ENCODE results near the gene TESMIN.

Gene TESMIN

DNA sequence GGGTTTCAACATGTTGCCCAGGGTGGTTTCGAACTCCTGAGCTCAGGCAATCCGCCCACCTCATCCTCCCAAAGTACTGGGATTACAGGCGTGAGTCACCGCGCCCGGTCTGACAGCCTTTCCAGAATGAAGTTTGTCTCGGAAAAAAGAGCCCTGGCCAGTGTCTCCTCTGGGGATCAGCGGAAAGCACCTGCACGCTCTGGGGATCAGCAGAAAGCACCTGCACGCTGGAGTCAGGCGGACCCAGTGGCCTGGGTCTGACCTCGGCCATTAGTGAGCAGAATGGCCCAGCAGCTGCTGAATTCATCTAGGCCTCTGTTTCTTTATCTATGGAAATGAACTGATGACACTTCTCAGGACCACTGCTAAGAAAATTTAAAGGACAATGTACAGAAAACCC lies 10.5 kb upstream of the TESMIN start:
- no peak for DNase-seq

DNA sequence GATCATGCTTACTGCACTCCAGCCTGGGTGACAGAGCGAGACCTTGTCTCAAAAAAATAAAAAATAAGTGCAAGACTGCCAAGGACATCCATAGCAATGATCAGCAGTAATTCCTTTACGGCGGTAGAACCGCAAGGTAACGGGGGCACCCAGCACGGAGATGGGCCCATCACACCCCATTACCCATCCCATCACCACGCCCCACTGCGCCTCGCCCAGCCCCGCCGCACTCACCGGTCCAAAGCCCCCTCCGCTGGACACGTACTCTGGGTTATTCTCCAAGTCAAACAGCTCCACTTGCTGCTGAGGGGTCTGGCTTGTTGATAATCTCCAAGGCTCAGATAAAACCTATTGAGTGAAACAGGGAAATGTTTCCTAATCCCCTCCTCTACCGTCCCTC lies 8.7 kb upstream of the TESMIN start:
- no peak for DNase-seq

DNA sequence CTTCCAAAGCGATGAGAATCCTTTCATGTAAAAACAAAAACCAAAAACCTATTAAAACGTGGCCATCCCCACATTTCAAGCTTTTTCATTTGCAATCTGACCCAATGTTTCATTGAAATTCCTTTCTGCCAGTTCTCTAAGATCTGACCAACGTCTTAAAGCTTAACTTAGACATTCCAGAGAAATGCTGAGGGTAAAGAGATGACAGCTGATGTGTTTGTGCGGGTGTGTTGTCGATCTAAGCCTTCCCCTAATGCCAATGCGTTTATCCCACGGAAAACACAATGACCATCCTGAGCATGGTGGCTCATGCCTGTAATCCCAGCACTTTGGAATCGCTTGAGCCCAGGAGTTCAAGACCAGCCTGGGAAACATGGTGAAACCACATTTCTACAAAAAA lies 6.4 kb upstream of the TESMIN start:
- no peak for DNase-seq

DNA sequence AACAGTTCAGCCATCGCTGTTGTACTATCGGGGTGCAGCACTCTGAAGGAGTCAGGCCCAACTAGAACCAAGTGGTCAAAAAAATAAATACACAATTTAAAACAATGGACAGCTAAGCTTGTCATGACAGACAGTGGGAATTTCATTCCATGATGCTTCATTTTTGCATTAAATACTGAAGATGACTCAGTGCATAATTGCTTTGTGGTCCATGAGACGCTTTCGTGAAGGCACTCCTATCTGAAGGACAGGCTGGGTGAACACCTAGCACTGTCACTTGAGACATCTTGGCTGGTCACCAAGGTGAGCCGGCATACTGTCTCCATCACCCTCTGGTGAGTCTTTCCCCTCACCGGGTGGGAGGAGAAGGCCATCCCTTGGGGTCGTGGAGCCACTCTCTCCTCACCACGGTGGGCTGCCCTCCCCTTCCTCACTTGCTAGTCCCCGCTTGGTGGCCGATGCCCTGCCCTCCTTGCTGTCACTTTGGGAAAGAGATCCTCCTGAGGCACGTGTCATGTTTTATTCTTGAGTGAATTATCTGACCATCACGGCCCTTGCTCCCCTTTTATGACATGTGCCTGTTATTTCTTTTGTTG lies 4.9 kb upstream of the TESMIN start:
- DNase-seq = no peak

DNA sequence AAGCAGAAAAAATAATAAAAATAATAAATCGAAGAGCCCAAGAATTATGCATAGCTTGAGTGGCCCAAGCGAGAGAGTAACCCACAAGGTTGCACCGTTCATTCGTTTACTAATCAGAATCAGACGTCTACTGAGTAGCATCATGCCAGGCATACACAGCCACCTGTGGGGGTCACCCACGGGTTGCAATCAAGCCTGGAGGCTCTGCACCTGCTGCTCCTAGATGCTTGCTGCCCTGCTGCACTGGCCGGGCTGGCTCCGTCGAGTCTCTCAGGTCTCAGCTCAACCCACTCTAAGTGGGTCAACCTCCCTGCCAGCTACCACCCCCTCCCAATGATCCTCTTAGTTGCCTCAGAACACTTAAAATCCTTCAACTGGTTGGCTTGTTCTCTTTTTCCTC lies 2.0 kb upstream of the TESMIN start:
- no peak for DNase-seq

DNA sequence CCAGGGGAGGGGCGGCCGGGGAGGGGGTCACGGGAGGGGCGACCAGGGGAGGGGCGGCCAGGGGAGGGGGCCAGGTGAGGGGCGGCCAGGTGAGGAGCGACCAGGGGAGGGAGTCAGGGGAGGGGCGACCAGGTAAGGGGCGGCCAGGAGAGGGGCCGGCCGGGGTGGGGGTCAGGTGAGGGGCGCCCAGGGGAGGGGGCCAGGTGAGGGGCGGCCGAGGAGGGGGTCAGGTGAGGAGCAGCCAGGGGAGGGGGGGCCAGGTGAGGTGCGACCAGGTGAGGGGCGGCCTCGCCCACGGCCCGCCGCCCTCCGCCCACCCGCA lies 355 bp downstream of the TESMIN start:
- DNase-seq = no peak

DNA sequence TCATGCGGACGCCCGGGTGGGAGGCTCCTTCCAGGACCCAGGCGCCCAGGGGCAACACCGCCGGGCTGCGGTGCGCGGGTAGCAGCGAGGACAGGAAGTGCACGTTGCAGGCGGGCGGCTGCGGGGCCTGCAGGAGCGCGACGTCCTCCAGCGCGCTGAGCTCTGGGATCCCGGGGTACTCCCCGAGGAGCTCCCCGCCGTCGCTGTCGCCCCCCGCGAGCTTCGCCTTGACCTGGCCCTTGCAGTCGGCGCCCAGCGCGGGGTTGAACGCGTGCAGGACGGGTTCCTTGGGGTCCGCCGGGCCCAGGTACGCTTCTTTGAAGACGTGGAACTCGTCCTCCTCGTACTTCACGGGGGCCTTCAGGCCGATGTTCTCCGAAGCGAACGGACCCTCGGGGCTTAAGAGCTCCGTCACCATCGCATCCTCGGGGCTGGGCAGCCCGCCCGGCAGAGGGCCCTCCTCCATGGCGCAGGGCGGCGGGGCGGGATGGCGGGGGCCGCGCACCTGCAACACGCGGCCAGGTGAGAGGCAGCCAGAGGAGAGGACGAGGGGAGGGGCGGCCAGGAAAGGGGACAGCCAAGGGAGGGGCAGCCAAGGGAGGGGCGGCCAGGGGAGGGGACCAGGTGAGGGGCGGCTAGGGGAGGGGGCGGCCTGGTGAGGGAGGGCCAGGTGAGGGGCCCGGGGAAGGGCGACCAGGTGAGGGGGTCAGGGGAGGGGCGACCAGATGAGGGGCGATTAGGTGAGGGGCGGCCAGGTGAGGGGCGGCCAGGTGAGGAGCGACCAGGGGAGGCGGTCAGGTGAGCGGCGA lies 921 bp downstream of the TESMIN start:
- DNase-seq = peak in 1 of 3 donors; percentile 17

DNA sequence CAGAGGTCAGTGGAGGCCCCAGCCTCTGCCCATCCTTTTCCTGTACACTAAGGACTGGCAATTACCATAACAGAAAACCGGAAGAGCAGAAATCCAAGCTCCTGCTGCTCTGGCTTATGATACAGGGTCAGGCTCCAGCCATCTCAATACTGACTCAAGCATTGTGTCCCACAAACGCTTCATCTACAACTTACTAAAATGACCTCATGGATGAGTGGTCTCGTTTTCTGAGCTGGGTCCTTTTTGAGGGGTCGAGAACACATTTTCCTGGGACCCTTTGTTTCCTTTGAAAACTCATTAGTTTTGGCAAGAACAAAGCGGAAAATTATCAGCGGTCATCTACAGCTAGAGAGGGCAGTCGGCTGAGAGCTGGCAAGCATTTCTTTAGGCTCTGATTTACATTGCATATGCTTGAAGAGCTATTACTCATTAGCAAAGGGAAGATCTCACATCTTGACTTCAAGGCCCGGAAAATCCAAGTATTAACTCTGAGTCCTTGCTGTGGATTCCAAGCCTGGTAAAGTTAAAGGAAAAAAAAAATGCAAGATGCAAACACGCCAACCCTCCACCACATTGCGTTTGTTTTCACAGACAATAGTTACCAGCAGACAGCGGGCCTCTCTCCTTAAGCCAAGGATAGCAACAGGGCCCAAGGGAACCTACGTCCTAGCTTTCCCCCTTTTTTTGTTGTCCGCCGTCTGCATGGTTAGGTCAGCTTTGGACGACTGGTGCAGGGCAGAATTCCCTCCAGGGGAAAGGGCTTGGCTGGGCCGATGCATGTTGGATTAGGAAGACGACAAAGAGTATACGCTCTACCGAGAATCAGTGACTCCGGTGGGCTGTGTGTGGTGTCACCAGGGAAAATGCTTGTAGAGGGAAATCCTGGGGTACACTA lies 1.8 kb downstream of the TESMIN start:
- DNase-seq = peak in 2 of 3 donors; percentile 10 to 42

DNA sequence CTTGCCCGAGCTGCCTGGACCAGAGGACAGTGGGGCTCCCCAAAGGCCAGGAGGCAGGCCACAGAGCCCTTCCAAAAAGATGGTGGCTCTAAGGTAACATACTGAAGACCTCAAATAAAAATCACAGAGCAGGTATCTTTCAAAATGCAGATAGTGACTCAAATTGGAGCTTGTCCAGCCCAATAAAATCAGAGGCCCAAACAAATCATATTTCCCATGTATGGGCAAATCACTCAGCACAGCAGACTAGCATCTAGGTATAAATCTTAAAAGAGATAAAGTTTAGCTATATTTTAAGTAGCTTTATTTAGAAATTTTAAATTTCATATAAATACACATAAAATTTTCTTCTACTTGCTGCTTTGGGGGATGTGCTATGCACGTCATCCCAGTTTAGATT lies 3.3 kb downstream of the TESMIN start:
- no peak for DNase-seq

DNA sequence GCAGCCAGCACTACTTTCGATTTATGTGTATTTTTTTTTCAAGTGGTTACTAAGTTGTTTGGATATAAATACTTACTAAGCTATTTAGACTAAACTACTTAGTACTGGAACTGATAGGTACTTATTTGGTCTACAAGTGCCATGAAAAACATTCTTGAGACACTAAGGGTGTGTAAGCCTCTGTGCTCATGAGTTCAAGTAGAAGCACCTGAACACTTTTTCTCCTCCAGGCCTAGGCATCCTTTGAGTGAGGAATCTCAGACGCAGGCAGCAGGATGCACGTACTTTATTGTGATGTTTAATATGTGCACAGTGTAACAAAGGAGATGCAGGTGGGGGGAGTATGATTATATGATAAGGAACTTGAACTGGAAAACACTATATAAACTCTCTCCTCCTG lies 7.8 kb downstream of the TESMIN start:
- no peak for DNase-seq

DNA sequence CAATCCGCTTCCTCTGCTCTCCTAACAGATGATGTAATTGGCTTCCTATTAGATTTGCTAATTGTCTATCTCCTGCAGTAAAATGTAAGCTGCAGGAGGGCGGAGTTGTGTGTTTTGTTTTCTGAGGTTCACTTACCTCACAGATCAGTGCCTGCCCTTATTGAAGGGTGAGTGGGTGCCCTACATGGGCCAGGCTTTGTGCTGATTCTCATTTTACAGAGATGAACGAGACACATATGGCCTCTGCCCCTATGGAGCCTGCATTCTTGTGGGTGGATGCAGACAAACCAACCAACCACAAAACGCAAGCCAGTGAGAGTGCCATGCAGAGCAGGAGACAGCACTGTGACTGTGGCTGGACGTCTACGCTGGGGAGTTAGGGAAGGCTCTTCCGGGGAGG lies 9.9 kb downstream of the TESMIN start:
- no peak for DNase-seq

DNA sequence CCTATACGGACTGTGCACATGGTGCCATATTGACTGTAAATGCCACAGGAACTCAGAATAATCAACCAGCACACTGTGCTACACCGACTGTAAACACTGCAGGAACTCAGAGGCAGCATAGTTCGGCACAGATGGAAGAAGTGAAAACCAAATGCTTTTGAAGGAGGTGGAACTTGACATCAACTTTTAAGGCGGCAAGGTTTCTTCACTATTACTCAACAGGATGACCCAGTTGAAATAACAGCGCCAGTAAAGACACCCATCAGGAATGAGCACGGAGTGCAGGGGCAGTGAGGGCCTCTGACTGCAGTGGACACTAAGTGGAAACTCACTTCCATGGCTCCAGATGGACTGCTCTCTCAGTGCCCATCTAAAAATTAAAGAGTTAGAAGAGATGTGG lies 15.7 kb downstream of the TESMIN start:
- DNase-seq = peak; percentile 48 to 55 (median 53)

DNA sequence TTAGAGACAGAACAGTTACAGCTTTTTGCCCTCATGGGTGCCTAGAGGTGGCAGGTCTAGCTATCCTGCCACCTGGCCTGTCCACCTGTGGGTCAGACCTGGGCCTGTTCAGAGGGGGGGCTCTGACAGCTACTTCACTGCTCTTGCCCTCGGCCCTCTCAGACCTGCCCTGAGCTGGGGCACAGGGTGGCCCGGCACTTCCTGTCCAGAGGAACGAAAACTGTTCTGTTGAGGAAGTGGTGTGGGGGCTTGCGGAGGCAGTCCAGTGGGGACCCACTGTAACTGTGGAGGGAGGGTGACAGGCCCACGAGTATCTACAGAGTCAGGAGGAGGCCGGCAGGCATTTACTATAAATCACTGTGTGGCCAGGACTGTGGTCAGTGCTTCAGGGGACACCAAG lies 16.2 kb downstream of the TESMIN start:
- peak; percentile 24 to 38 (median 24) for DNase-seq

DNA sequence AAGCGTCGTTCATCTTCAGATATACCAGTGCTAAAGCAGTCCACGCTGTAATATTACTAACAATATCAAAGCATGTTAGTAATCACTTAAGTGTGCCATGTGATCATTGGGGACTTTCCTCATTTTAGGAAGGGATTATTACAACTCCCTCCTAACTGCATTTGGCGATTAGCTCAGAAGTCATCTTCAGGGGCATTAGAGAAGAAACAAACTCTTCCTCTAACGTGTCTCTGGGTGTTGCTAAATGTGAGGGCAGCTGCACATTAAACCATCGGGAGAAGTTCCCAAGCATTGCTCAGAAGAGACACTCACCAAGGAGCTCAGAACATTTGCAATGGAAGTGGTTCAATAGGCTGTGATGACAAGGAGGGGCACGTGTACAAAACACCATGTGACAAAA lies 17.2 kb downstream of the TESMIN start:
- DNase-seq = peak; percentile 73 to 86 (median 75)

DNA sequence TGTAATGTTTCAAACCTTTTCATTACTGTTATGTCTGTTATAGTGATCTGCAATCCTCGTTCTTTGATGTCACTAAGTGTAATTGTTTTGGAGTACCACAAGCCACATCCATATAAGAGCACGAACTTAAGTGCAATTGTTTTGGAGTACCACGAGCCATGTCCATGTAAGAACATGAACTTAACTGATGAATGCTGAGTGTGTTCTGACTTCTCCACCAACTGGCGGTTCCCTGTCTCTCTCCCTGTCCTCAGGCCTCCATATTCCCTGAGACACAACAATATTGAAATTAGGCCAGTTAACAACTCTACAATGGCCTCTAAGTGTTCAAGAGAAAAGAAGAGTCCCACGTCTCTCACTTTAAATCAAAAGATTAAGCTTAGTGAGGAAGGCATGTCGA lies 23.5 kb downstream of the TESMIN start:
- no peak for DNase-seq

DNA sequence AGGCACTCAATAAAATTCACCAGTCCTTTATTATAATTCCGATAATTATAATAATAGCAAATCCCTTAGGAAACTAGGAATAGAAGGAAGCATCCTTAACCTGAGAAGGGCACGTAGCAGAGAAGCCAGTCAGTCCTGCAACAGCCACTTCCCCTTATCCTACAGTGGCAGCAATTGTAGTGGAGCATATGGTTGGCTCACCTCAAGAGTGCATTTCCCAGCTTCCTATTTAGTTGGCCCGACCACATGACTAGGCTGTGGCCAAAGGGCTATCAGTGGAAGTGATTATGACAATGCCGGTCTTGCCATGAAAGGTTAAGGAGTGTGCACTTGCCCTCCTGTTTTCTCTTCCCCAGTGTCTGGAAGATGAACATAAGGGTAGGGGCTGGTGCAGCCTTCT lies 27.0 kb downstream of the TESMIN start:
- peak; percentile 51 to 59 (median 55) for DNase-seq

DNA sequence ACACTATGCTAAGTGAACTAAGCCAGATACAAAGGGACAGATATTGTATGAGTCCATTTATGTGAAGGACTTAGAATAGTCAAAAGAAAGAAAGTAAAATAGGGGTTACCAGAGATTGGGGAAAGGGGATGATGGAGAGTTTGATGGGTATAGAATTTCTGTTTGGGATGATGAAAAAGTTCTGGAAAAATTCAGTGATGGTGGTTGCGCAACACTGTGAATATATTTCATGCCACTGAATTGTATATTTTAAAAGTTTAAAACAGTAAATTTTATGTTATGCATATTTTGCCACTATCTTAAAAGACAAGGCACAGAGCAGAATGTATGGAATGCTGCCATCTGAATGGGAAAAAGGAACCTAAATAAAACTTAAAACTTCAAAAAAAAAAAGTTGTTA lies 29.2 kb downstream of the TESMIN start:
- DNase-seq = no peak

DNA sequence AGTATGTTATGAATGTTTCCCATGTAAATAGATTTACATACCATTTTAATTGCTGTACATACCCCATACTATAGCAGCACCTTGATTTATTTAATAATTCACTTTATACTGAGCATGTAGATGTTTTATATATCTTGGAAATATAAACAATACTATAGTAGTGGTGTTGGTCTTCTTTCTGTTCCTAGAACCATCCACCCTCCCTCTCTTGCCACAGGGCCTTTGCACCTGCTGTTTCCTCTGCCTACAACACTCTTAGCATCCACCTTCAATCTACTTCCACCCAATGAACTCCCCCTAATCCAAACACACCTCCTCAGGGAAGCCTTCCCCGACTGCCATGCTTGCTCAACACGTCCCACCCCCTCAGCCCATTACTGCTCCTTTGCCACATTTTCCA lies 30.2 kb downstream of the TESMIN start:
- DNase-seq = no peak

DNA sequence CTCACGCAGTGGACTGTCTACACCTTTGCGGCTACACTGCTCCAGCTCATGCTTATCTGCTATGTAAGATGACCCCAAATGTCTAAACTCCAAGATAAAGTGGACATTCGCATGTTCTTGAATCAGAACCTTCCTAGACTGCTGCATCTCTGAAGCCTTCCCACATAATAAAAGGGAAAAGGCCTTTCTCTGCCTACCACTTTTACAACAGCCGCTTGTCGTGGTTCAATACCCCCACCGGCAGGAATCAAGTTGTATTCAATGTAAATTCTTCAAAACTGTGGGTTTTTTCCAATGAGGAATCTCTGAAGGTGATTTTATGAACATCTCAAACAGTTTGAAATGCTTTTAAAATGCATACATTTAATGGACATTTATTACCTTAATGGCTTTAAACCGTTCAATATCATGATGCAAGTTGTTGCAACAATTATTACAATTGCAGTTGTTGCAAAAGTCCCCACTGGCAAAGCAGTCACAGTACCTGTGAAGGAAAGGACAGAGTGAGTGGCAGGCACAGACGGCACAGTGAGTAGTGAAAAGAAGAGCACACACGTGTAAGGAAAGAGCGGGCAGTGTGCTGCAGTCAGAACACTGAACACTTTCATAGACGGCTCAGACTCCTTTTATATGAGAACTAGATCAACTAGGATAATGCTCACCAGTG lies 35.7 kb downstream of the TESMIN start:
- no peak for DNase-seq

DNA sequence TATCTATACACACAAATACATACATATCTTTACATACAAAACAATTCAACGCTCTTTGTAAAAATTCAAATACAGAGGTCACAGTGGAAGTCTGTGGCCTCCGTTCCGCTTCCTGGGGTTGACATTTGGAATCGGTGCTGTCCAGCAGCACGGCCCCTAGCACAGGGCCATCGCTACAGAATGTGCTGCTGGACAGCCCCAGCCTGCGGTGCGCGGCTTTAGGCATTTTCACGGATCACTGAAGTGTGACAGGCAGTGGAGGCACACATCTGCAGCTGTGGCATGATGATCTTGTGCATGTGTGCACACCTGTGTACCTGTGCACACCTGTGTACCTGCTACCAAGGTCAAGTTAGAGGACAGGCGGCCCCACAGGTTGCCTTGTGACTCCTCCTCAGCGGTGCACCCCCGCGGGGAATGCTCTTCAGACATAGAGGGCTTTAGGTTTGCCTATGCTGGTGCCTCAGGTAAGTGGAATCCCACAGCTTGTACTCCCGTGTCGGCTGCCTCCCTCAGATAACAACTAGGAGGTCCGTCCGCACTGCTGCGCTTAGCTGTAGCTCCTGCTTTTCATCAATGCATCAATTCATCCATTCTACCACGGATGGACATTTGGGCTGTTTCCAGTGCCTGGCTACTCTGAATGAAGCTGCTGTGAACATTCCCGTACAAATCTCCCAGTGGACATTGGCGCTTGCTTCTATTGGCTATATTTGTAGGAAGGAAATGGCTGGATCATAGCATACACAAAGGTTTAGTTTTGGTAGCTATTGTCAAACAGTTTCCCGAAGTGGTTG lies 37.1 kb downstream of the TESMIN start:
- DNase-seq = no peak

DNA sequence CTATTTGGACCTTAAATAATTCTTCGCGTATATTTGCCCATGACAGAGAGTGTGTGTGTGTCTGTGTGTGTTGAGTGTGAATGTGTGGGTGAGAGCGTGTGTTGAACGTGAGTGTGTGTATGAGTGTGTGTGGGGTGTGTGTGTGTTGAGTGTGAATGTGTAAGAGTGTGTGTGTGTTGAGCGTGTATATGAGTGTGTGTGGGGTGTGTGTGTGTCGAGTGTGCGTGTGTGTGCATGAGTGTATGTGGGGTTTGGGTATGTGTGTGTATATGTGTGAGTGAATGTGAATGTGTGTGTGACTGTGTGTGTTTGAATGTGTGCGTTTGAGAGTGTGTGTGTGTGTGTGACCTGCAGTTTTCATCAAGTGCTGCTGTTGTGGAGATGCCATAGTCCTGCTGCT lies 40.2 kb downstream of the TESMIN start:
- no peak for DNase-seq

DNA sequence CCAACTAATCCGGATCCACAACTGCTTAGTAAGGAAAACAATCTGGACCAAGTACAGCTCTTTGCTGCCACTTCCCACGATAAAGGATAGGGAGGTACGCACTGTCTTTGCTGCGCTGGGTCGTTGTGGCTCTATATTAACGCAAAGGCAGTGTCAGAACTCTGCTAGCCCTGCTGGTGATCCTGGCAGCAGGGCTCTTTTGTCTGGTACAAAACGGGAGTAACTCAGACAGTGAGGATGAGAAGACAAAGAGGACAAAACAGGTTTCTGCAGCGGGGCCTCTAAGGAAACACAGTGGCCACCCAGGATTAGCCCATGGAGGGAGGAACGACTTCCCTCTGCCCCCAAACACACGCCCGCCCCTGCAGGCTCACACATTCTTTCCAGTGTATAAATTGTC lies 40.9 kb downstream of the TESMIN start:
- DNase-seq = no peak

DNA sequence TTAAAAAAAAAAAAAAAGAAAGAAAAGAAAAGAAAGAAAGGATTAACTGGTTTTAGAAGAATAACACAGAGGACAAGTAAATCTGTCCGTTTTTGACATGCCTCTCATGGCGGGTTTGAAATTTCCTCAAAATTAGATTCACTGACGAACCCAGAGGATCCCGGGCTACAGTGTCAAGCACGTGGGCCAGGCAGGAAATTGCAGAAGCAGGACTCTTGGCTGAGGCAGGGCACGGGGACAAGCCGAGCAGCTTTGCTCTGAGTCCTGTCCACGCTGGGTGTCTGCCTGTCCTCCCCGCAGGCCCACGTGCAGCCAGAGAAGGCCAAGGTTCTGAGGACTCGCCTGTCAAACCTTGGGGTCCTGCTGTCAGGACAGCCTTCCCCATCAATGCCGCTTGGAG lies 42.3 kb downstream of the TESMIN start:
- peak; percentile 35 to 49 (median 43) for DNase-seq
